Hematopoietic multipotent progenitor cell (in vitro differentiated cells): ENCODE measurements around the gene LRRC7. TPM values are rescaled to one million over a fixed set of nuclear protein-coding genes. Genes with fewer than 3 reads are reported as not detected.

ENCODE experiments used
- DNase-seq, 3 donors: peaks; one replicate each; pipeline ENCODE4 v3.0.0-alpha.2; 2011 to 2015; ENCODE audit warnings: low read depth in 2 of 3, low spot score in 2 of 3
- total RNA-seq: library from RNA; depleted of rRNA; stranded (reverse); fragments of >200 nt; gene quantifications from one replicate; pipeline ENCODE4 v1.2.3, GENCODE V29; 2012

LRRC7 gene
- total RNA-seq, 1 donor, result under 0.01 TPM

GRCh38 chr1:70079546-70079945 is 511.8 kb downstream of the LRRC7 start:
- no peak for DNase-seq

GRCh38 chr1:70083519-70083918 is 515.8 kb downstream of the LRRC7 start:
- DNase-seq, result peak in 2 of 3 donors; percentile 24 to 68

DNA sequence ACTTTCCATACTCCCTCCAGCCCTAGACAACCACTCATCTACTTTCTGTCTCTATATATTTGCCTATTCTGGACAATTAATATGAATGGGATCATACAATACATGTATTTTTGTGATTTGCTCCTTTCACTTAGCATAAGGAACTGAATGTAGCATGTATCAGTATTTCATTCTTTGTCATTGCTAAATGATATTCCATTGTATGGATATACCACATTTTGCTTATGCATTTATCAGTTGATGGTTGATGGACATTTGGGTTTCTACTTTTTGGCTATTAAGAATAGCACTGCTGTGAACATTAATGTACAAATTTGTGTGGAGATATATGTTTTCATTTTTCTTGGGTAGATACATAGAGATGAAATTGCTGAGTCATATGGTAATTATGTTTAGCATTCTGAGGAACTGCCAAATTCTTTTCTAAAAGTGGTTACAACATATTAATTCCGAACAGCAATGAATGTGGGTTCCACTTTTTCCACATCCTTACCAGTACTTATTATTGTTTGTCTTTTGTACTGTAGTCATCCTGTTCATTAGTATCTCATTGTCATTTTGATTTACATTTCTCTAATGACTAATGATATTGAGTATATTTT is 516.7 kb downstream of the LRRC7 start:
- DNase-seq, result no peak

DNA sequence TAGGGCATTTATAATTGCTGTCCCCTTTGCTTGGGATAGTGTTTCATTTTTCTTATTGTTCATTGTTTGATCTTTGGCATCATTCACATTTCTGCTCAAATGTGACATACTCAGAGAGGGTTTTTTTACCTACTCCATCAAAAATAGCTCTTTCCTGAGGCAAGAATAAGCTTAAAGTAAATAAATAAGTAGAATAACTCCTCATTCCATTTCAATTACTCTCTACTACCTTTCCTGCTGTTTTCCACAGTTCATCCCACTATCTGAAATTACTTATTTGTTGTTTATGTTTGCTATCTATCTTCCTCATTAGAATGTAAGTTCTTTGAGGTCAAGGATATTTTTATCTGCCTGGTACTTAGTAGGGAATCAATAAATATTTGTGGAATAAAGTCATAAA is 517.8 kb downstream of the LRRC7 start:
- DNase-seq, result no peak

GRCh38 chr1:70086897-70087296 is 519.2 kb downstream of the LRRC7 start:
- no peak for DNase-seq

- no peak for DNase-seq
Measured at GRCh38 chr1:70090141-70090540, 522.4 kb downstream of the LRRC7 start.

- no peak for DNase-seq
Measured at GRCh38 chr1:70090875-70091274, 523.2 kb downstream of the LRRC7 start.

DNA sequence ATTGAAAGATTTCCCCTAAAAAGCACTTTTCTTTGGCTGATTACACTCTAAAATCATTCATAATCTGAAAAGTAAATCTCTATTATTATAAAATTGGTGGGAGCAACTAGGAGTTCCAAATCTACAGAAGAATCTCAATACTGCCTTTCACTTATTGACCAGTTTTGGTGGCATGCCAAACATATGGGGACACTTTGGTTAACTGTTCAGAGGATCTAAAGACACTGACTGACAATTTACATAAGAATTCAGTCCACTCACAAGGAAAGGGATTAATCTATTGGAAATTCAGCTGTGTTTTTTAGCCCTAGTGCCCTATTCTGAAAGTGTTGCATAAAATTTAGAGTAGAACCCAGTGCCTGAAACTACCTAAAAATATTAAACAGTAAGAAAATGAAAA is 524.1 kb downstream of the LRRC7 start:
- DNase-seq, result no peak

DNA sequence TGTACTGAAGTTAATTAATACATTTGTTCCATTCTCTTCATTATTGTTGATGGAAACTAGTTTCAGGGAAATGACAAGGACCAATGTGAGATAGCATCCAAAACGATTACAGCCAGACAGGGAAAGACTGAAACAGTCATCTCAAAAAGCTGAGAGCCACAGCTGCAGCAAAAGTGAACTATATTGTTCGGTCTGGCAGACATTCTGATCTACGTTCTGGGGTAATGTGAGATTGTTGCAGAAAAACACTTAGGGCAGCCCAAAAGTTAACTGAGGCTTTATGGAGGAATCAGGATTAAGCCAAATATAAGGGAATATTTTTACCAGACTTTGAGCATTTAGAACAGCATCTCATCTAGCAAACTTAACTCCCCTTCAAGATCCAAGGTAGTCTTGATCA is 524.8 kb downstream of the LRRC7 start:
- no peak for DNase-seq

GRCh38 chr1:70093250-70093975 is 525.7 kb downstream of the LRRC7 start:
- no peak for DNase-seq

GRCh38 chr1:70101231-70101630 is 533.5 kb downstream of the LRRC7 start:
- no peak for DNase-seq

- no peak for DNase-seq
Measured at GRCh38 chr1:70101774-70102173, 534.1 kb downstream of the LRRC7 start.

GRCh38 chr1:70103770-70104169 is 536.0 kb downstream of the LRRC7 start:
- DNase-seq, result no peak

- no peak for DNase-seq
Measured at GRCh38 chr1:70109241-70109640, 541.5 kb downstream of the LRRC7 start.

DNA sequence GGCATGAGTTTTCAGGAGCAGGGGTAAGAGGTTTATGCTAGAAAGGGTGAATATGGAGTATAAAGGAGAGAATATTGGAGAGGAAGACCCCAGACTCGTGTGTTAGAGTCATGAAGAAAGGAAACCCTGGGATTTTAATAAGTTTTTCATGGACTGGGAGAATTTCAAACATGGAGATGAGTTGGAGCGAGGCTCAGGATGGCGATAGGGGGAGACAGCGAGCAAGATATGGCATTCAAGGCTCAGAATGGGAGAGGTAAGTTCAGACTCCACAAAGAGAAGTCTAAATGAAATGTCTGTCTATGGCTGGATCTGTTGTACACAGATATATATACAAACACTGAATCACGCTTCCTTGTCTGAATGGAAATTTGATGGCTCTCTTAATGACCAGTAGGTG is 545.1 kb downstream of the LRRC7 start:
- DNase-seq, result no peak

DNA sequence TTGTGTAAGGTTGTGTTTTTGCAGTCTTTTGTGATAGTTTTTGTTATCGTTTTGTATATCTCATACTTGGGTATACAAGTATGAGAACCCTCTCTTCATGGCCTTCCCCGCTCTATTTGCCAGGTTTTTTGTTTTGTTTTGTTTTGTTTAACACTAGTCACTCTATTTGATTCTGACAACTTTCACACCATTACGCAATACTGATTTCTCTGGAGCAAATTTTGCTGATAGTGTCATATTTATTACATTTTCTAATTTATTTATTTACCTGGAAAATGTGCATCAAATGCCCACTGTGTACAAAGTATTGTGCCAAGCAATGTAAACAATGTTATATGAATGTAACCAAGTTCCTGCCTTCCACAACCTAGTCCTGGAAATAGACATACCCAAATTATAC is 547.6 kb downstream of the LRRC7 start:
- DNase-seq, result no peak

- no peak for DNase-seq
Measured at GRCh38 chr1:70117046-70117445, 549.3 kb downstream of the LRRC7 start.

DNA sequence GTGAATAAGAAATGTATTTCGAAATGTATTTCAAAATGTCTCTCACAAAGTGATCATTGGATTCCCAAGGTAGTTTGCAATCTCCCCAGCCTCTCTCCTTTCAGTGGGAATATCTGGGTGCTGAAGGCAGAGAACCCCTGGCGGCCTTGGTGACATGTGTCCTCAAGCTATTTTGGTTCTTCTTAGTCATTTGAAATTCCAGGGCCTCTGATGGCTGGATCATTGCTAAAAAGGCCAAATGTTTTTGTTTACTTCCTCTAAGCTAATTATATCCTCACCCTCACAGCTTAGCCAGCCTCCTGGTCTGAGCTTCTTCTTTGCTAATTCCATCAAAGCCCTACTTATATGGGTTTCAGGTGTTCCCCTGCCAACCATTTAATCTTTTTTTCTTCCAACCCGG is 566.4 kb downstream of the LRRC7 start:
- DNase-seq, result no peak

DNA sequence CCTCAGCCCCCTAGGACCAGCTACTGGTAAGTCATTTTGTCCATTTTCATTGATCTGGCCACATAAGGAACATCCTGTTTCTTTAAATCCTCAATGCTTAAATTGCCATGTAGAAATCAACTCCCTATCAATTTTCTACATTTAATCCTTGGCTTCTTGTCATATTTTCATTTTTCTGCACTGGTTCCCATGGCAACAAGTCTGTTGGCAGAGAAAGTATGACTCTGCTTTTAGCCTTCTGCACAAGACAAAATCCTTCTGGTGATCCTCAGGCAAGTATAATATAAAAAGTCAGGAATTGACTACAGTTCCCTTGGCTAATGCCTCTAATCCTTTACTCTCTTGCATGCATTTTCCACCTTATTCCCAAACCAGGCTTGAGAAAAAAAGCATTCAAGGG is 572.6 kb downstream of the LRRC7 start:
- peak in 2 of 3 donors; percentile 8 to 29 for DNase-seq

GRCh38 chr1:70140894-70141293 is 573.2 kb downstream of the LRRC7 start:
- no peak for DNase-seq

- no peak for DNase-seq
Measured at GRCh38 chr1:70142075-70142474, 574.4 kb downstream of the LRRC7 start.

GRCh38 chr1:70143048-70143659 is 575.4 kb downstream of the LRRC7 start:
- DNase-seq, result no peak
